Kidney capillary endothelial cell (primary cell): ENCODE data around the gene ZNF22.
A peak's percentile ranks its signal among the peaks of the same experiment; 100 is the strongest.
"Not testable (repeated sequence)": the region's sequence is repeated elsewhere in the genome, so short reads cannot be mapped to it uniquely, and the experiment has no call there.

Experiments
- DNase-seq: peaks from one replicate; pipeline ENCODE4 v3.0.0-alpha.2; 2018; ENCODE audit warnings: low spot score

ZNF22 gene

GRCh38 chr10:44991571-44991970 lies 9.2 kb upstream of the ZNF22 start:
- no peak for DNase-seq

GRCh38 chr10:44992070-44992731 lies 8.5 kb upstream of the ZNF22 start:
- DNase-seq = no peak

- DNase-seq = no peak
These were observed 7.9 kb upstream of the ZNF22 start for GRCh38 chr10:44992732-44993225.

GRCh38 chr10:44993226-44993921 lies 7.3 kb upstream of the ZNF22 start:
- DNase-seq = no peak

GRCh38 chr10:44993922-44994751 lies 6.6 kb upstream of the ZNF22 start:
- no peak for DNase-seq

GRCh38 chr10:44994752-44995530 lies 5.8 kb upstream of the ZNF22 start:
- no peak for DNase-seq

GRCh38 chr10:44995581-44995913 lies 5.2 kb upstream of the ZNF22 start:
- no peak for DNase-seq

- no peak for DNase-seq
These were observed 4.6 kb upstream of the ZNF22 start for GRCh38 chr10:44995914-44996669.

- no peak for DNase-seq
These were observed 3.5 kb upstream of the ZNF22 start for GRCh38 chr10:44997105-44997748.

- DNase-seq = no peak
These were observed 2.5 kb upstream of the ZNF22 start for GRCh38 chr10:44998146-44998631.

GRCh38 chr10:45000138-45000751 lies 478 bp upstream of the ZNF22 start:
- DNase-seq = peak; percentile 34

- DNase-seq = peak; percentile 64
These were observed 842 bp downstream of the ZNF22 start for GRCh38 chr10:45001381-45002148.

- DNase-seq = no peak
These were observed 2.8 kb downstream of the ZNF22 start for GRCh38 chr10:45003432-45004000.

GRCh38 chr10:45004661-45005060 lies 3.9 kb downstream of the ZNF22 start:
- no peak for DNase-seq

GRCh38 chr10:45005284-45005683 lies 4.6 kb downstream of the ZNF22 start:
- no peak for DNase-seq

- no peak for DNase-seq
These were observed 5.7 kb downstream of the ZNF22 start for GRCh38 chr10:45006276-45007030.

- peak; percentile 91 for DNase-seq
These were observed 7.9 kb downstream of the ZNF22 start for GRCh38 chr10:45008524-45009161.

GRCh38 chr10:45014557-45014956 lies 13.8 kb downstream of the ZNF22 start:
- DNase-seq = not testable (repeated sequence)
